ENCODE measurements around the gene ANKZF1. TPM values are rescaled to one million over a fixed set of nuclear protein-coding genes. Genes with fewer than 3 reads are reported as not detected.
A peak's percentile ranks its signal among the peaks of the same experiment; 100 is the strongest.

The ANKZF1 gene
- total RNA-seq, 1 donor from 2014 or later, result 36.4 TPM

DNA sequence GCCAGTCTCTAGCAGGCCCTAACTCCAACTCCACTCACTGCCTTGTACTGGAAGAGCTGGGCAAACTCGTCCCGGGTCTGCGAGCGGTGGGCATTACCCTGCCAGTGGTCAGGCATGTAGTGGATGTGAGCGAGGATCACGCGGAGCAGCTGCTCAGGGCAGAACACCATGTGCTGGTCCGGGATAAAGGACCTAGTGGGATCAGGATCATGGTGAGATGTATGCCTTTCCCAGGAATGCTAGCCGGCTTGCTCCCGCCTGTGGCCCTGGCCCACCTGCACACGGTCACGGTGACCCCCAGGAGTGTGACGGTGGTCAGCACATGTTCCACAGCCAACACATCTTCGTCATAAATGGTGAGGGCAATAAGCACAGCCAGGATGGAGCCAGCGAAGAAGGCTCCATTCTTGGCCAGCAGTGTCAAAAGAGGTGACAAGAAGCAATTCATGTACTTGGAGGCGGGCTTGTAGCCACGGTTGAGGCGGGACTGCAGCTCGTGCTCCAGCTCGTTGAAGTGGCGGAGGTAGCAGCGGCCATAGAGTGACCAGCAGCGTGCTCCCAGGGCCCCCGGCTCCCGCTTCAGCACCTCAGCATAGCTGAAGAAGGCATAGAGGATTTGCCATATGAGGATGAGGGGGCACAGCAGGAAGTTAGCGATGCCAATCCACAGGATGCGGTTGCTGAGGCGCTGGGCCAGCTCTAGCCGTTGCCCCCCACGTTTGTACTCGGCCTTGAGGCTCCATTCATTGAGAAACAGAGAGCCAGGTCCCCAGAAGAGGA is 5.6 kb upstream of the ANKZF1 start:
- no peak for DNase-seq (ENCODE audit: low read depth)

GRCh38 chr2:219225350-219225749 is 4.3 kb upstream of the ANKZF1 start:
- DNase-seq (ENCODE audit: low read depth), result no peak

DNA sequence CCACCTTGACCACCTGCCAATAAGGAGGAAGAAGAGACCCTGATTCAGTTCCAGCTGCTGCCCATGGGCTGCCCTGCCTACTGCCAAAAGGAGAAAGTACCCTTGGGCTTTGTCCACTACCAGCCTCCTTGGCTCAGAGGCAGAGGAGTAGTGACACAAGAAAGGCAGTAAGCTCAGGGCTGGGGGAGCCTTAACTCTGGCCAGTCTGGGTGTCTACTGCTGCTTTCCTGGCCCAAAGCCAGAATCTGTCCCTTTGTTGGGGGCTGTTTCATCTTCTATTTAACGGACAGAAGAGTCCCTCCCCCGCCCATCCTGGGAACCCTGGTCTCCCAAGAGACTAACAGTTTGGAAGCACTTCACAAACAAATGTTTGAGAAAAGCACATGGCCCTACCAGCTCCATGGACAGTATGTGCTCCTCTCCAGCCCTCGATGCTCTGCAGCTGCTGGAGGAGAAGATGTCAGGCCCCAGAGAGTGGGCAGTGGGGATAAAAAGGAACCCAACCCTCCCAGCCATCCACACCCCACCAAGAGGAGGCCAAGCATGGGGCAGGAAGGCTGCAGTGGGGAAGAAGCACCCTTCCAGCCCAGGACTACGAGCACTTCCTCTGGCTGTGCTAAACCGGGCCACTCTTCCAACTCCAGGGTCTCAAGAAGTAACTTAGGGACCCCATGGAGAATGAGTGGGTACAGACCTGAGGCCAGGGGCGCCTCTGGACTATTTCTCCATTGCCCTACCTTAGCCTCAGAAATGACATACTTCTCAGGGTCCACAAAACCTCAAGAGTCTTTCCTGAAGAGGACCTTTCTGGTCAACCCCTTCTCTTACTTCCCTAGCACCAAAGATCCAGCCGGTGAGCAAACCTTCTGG is 1.3 kb upstream of the ANKZF1 start:
- DNase-seq (ENCODE audit: low read depth), result no peak

GRCh38 chr2:219228911-219229304 is 698 bp upstream of the ANKZF1 start:
- DNase-seq (ENCODE audit: low read depth), result no peak

GRCh38 chr2:219230059-219230540 is 494 bp downstream of the ANKZF1 start:
- no peak for DNase-seq (ENCODE audit: low read depth)

DNA sequence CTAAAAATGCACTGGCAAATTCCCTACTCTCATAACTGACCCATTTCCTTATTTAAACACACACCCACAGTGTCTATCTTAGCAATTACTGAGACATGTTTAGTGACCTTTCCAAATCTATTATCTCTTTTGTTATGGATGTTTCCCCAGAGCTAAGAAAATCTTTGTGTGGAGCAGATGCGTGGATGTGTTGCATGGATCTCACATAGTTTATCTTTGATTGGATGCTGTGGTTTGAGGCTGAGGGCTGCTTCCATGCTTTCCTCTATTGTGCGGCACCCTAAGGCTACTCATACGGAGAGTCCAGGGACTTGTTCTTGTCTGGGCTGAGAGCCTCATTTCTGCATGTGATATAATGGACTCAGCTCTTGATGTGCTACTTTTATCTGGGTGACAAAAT is 4.7 kb downstream of the ANKZF1 start:
- DNase-seq (ENCODE audit: low read depth), result no peak

DNA sequence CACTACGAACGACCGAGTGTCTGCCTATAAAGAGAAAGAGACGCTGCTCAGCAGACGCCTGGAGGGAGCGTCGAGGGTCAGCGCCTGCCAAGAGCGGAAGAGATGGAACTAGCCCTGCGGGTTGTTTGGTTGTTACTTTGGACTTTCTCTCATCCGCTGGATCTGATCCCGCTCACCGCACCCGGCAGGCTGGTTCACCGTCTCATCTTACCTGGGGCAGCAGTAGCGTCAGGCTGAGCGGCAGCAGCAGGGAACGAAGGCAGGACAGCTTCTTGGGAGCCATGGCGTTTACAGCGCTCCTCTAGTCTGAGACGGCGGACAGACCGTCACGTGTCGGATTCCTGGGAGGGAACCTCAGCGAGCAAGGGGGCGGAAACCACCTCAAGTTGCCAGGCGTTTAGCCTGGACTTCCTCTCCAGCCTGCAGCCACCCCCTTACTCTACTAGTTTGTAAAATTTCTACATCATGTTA is 13.7 kb downstream of the ANKZF1 start:
- no peak for DNase-seq (ENCODE audit: low read depth)

DNA sequence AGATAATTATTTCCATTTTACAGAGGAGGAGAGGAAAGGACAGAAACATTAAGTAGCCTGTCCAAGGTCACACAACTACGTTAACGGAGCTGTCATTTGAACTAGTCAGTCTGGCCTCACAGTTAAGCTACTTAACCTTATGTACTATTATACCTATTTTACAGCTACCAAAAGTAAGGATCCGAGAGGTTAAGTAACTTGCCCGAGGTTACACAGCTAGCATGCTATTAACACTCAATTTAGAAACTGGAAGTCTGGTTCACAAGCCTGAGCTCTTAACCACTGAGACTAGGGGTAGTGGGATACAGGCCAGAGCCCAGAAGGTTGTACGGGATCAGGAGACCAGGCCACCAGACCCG is 15.2 kb downstream of the ANKZF1 start:
- no peak for DNase-seq (ENCODE audit: low read depth)

GRCh38 chr2:219245148-219245898 is 15.7 kb downstream of the ANKZF1 start, which contains the start of the genes GLB1L and STK16:
GLB1L (minus strand) TSS chr2:219245444; CDS start chr2:219243573, 1,871 bp downstream.
STK16 (plus strand) TSS chr2:219245479; CDS start chr2:219246000, 521 bp downstream.
- peak; percentile 95 for DNase-seq (ENCODE audit: low read depth)

- no peak for DNase-seq (ENCODE audit: low read depth)
Observed at GRCh38 chr2:219245899-219246230, 16.3 kb downstream of the ANKZF1 start.

DNA sequence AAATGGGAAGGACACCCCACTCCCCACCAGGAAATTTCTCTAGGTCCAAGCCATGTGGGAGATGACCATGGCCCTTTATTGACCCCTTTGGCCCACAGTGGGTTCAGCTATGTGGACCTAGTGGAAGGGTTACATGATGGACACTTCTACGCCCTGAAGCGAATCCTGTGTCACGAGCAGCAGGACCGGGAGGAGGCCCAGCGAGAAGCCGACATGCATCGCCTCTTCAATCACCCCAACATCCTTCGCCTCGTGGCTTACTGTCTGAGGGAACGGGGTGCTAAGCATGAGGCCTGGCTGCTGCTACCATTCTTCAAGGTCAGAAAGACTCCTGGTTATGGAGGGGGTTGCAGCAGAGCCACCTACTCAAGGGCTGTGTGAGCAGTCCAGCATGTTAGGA is 17.0 kb downstream of the ANKZF1 start:
- no peak for DNase-seq (ENCODE audit: low read depth)

DNA sequence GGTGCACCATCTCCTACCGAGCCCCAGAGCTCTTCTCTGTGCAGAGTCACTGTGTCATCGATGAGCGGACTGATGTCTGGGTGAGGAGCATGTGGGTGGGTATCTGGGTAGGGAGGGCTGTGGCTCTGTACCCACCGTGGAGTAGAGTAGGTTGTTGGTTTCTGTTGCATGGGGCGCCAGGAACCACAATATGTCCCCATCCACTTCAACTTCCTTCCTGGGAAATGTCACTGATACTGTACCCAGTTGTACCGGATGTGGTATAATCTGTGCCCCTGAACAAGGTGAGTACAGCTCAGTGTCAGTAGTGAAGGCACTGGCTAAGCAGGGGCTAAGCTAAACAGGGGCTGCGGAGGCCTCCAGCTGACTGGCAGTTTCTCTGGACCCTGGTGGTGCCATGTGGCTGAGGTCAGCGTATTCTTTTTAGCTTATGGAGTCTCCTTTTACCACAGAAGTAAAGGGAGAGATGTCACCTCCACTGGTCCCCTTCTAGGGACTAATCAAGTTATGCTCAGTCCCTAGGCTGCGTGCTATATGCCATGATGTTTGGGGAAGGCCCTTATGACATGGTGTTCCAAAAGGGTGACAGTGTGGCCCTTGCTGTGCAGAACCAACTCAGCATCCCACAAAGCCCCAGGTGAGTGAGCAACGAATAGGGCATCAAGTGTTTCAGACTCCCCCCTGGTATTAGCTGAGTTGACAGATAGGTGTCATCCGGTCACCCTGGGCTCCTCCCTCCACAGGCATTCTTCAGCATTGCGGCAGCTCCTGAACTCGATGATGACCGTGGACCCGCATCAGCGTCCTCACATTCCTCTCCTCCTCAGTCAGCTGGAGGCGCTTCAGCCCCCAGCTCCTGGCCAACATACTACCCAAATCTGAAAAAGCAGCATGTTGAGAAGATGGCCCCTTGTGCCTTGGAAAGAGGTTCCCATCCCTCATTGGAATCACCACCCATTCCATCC is 18.4 kb downstream of the ANKZF1 start:
- no peak for DNase-seq (ENCODE audit: low read depth)

GRCh38 chr2:219248845-219249202 is 19.2 kb downstream of the ANKZF1 start:
- no peak for DNase-seq (ENCODE audit: low read depth)

DNA sequence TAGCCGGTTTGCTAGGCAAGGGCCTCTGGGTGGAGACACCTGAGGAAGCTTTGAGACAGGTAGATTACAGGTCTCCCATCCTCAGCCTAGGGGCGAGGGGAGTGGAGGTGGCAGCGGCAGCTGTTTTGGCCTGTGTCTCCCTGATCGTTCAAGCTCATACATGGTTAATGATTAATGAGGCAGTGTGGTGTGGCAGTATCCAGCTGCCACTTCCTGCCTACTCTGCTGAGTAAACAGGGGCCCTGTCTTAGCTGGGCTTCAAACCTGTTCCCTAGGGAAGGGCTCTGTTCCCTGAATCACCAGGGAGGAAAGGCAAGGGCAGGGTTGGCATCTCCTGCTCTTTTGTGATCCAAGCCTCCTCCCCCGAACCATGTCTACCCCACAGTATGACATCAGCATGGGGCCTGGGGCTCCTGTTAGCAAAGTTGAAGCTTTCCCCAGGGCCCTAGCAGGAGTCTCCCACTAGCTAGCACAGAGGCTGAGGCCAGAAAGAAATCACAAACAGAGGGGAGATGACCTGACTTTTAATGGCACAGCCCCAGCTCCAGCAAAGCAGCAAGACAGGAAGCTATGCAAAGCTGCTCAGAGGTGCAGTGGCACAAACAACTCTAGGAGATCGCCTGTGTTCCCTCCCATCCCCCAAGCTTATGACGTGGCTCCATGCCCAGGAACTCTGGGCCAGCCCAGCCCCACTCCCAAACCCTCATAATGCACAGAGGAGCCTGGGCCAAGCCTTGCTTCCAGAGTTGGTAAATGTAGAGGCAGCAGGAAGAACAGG is 19.8 kb downstream of the ANKZF1 start:
- DNase-seq (ENCODE audit: low read depth), result peak; percentile 89

GRCh38 chr2:219250049-219250781 is 20.6 kb downstream of the ANKZF1 start:
- no peak for DNase-seq (ENCODE audit: low read depth)

DNA sequence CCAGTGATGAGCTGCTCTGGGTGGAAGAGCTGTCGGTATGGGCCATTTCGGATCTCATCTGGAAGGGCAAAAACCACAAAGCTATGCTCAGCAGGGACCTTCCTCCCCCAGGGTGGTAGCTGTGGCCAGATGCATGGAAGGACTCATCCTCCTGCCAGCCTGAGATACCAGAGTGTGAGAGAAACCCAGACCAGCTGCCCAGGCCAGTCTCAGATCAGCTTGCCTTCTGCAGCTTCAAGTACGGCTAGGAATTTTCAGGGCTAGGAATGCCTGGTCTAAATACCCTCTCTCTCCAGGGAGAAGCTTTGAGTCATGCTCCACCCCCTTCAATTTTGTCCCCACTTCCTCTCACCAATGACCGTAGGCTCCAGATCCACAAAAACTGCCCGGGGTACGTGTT is 22.1 kb downstream of the ANKZF1 start:
- peak; percentile 97 for DNase-seq (ENCODE audit: low read depth)

- DNase-seq (ENCODE audit: low read depth), result no peak
Observed at GRCh38 chr2:219252084-219252483, 22.5 kb downstream of the ANKZF1 start.

DNA sequence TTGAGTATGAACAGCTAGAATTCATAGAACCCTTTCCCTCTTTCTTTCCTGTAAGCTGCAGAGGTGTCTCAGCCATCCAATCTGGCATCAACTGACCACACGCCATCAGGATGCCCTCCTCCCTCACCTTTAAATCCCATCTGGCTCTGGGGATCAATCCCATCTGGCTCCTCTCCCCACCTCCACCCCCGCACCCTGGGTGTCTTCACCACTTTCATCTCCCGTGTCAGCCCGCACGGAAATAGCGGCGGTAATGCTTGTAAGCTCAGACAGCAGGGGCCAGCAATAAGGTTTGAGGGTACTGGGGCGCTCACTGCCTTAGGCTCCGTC is 22.9 kb downstream of the ANKZF1 start:
- DNase-seq (ENCODE audit: low read depth), result no peak

Measured in myocyte (in vitro differentiated cells).